Measurements from ENCODE around the gene SPART.
"Not testable (repeated sequence)": the region's sequence is repeated elsewhere in the genome, so short reads cannot be mapped to it uniquely, and the experiment has no call there.

Gene SPART

DNA sequence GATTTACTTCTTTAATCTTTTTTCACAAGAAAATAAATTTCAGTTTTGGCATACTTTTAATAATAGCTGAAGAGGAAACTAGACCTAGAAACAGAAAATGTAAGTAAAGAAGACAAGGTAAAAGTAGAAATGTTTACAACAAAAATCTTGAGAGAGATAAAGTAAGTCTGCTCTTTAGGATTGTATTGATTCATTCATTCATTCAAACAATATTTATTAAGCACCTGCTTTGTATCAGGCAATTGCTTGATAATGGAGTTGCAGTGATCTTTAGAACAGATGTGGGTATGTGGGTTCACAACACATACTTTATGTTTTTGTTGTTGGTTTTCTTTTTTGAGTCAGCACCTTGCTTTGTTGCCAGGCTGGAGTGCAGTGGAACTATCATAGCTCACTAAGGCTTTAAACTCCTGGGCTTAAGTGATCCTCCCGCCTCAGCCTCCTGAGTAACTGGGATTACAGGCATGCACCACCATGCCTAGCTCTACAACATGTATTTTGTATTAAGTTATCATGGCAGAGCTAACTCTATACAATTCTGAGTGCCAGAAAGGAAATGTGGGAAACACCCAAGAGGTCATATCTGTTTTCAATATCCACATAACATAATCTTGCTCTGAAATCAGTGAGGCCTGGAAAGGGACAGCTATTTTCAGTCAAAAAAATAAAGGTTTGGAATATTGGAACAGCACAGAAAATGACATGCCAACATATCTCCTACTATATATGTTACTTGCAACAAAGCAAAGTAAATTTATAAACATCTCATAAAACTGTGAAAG lies 8.8 kb upstream of the SPART start:
- DNase-seq (ENCODE audit: low spot score) = no peak

DNA sequence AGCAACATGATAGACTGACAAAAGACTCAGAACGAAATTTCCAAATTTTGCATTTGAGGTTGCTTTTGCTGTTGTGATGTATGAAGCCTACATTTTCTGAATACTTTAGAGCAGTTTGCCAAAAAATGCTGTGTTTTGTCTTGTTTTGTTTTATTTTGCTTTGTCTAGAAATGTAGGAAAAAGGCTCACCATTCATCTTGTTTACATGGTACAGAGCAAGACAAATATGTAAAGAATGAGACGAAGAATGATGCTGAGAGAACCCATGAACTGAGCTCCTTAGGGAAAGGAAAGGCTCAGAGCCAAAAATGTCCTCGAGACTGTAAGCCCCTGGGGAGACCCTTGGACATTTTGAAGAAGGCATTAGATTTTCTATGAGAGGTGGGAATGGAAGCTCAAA lies 6.8 kb upstream of the SPART start:
- no peak for DNase-seq (ENCODE audit: low spot score)

DNA sequence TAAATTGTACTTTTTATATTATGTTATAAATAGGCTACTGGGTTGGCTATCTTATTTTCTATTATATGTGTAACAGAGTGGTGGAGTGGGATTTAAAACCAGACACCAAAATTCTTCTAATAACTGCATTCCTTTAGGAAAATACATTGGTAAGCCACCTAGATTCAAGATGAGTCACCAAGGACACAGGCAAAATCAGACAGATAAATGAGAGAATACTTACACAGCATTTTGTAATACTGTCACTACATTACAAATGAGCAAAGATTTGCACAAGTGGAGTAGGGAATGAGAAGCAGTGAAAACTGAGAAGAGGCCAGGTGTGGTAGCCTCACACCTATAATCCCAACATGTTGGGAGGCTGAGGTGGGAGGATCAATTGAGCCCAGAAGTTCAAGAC lies 6.2 kb upstream of the SPART start:
- no peak for DNase-seq (ENCODE audit: low spot score)

DNA sequence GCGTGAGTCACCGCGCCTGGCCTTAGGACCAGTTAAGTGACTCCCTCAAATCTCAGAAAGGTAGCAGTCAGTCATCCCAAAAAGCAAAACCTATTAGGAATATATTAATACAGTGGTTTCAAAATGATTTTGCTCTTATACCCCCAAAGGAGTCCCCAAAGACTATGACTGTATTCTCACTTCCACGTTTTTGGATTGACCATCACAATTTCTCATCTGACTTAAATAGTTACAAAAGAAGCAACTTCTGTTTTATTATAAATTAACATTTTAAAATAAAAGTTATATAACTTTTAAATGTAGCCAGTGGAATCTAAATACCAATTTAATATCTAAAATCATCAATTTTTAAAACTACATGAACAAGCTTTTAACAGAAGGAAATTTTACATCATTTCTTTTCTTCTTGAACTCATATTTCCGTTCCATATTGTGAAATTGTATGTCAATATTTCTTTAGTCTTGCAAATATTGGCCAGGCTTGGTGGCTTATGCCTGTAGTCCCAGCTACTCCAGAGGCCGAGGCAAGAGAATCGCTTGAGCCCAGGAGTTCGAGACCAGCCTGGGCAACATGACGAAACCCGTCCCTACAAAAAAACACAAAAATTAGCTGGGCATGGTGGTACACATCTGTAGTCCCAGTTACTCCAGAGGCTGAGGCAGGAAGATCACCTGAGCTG lies 1.5 kb upstream of the SPART start:
- DNase-seq (ENCODE audit: low spot score) = no peak

DNA sequence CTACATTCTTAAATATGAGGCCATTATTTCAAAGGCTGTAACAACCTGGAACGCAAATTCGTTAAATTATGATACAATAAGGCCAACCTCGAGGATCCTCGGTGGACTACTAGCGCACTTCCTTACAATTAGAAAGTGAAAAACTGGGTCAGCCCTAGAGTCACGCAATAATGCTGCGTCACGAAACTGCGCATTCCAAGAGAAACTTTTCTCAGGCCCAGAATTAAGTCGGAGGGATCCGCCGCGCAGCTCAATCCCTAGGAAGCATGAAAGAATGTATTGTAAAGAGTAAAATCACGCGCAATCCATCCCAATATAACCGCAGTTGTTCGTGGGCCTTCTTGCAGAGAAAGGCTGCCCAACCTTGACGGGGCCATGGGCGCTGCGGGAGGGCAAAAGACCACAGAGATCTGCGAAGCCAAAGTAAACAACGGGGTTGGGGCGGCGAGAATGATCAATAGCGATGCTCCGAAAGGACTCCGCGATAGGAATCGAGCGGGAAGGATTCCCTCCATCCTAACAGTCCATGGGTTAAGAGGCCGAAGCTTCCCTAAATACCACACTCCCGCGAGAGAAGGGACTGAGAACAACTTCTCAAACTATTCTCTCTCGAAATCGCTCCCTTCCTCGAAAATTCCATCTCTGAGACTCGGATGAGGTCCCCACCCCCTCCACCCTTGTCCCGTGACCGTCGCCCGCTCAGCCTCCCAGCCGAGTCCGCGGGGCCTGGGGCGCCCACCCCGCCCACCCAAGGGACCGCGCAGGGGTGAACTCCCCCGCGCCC lies 564 bp downstream of the SPART start:
- DNase-seq (ENCODE audit: low spot score) = no peak

DNA sequence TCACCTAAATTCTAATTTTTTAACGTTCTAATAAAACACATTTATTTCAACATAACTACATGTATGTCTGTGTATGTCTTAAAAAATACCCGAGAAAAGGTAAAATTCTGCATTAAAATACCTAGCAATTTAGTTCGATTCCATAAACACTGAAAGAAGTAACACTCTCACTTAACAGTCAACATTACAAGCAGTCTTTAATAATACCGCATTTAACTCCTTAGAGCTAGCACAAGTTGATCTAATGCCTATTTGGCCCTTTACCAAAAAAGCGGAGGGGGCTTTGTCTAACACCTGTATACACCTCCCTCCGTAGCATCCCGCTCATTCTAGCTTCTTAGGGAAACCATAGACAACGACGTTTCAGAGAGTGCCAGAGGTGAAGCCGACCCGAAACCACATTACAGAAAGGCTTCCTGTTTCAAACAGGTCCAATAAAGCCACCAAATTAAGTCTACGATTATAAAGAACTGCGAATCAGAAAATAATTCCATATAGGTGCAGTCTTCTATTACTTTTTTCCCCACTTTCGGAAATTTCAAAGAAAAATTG lies 1.2 kb downstream of the SPART start:
- DNase-seq (ENCODE audit: low spot score) = no peak

DNA sequence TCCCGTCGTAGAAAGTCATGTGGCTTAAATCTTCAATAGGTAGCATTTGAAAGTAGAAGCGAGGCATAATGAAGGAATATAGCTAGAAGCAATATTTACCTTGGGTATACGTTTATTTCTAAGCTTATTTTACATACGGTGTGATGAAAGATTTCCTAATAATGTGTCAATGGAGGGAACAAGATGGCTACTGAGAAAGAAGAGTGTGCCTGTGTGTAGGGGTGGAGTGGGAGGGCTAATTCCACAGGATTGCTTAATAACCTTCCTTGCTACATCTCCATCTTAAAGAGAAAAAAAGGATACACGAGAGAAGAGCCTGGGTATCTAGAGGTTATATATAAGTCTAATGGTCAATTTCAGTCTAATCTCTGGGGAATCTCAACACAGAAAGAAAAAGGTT lies 2.0 kb downstream of the SPART start:
- DNase-seq (ENCODE audit: low spot score) = no peak

DNA sequence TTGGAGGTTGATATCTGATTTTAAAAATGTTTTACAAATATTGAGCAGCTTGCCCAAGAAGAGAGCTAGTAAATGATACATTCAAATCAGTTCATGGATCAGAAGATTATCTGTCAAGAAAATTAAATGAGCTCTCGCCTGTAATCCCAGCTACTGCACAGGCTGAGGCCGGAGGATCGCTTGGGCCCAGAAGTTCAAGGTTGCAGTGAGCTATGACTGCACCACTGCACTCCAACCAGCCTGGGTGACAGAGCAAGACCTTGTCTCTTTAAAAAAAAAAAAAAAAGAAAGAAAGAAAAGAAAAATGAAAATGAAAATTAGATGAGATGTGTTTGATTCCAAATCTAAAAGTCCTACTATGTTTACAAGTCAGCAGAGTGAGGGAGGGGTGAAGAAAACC lies 2.4 kb downstream of the SPART start:
- no peak for DNase-seq (ENCODE audit: low spot score)

DNA sequence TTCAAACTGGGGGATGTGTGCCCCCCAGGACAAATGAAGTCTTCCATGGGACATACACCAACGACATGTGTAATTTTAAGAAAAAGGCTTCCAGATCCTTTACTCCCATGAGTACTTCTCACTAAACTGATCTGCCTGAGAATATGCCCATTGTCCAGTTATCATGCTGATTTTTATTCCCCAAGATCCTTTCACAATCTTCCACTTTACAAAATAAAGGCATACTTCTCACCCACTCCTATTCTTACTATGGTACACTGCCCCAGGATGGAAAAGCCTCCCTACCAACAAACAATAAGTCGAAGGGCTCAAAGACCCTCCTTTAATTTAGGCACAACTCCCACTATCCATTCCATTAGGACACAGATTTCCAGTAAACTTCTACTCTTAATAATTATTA lies 3.5 kb downstream of the SPART start:
- no peak for DNase-seq (ENCODE audit: low spot score)

DNA sequence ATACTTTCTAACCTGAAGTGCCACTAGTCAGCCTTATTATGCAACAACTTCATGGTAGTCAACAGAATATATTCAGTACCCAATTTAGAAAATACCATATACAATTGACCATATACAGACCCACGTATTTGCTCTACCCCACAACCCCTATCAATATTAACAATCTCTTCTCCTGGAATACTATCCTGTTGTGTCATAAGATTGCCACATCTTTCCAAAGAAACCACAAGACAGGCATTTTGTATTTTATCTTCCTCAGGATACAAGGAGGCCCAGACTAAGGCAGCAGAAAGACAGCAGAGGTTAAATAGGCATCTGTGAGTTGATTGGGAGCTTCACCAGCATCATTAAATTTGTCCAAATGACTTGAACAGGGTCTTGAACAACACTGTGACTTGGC lies 4.5 kb downstream of the SPART start:
- DNase-seq (ENCODE audit: low spot score) = no peak

DNA sequence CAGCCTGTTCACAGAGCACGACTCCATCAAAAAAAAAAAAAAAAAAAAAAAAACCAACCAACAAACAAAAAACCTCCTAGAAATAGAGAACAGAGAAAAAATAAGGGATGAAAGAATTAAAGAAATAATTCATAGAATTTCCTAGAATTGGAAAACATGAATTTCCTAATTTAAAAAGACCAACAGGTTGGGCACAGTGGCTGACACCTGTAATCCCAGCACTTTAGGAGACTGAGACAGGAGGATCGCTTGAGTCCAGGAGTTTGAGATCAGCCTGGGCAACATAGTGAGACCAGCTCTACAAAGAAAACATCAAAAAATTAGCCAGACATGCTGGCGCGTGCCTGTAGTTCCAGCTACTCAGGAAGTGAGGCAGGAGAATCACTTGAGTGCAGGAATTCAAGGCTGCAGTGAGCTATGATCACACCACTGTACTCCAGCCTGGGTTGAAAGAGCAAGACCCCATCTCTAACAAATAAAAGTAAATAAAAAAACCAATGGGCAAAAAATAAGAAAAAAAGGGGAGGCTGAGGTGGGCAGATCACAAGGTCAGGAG lies 6.5 kb downstream of the SPART start:
- DNase-seq (ENCODE audit: low spot score) = no peak

DNA sequence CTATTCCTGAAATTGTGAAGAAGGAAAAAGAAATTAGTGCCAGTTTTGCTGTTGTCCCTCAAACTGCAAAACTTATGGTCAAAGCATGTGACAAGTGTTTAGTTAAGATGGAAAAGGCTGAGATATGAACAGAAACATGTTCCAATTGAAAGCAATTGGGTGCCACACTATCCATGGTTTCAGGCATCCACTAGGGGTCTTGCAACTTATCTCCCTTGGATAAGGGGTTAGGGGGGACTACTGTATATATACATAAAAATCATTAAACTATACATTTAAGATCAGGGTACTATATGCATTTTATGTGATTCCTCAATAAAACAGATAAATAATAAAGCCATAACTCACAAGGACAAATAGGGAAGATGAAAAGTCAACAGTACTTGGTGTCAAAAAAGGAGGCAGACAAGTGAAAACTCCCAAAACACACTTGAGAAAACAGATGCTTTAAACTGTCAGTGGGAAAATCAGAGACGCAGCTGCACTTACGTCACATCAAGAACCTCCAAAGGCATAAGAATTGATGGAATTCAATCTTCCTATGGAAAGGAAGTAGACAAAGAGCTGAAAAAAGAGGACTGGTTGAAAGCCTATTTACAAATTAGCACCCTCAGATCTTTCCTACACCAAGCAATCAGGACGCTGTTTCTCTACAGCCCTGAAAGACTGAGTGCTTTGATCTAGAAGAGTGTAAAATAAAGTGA lies 8.1 kb downstream of the SPART start:
- no peak for DNase-seq (ENCODE audit: low spot score)

DNA sequence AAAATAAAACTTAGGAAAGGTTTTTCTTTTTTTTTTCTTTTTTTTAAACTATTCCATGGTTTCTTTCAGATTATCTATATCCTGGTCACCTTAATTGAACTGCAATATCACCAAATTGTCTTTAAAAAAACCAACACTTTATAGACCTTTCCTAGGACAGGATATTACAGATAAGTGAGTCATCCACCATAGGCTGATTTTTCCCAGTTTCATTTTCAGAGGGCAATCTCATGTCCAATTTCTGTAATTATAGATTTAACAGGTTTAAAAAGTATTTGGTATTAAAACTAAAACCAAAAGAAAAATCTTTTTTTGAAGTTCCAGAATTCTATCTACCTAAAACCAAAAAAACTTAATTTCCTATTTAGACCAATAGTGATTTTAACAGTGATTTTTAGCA lies 13.2 kb downstream of the SPART start:
- no peak for DNase-seq (ENCODE audit: low spot score)

DNA sequence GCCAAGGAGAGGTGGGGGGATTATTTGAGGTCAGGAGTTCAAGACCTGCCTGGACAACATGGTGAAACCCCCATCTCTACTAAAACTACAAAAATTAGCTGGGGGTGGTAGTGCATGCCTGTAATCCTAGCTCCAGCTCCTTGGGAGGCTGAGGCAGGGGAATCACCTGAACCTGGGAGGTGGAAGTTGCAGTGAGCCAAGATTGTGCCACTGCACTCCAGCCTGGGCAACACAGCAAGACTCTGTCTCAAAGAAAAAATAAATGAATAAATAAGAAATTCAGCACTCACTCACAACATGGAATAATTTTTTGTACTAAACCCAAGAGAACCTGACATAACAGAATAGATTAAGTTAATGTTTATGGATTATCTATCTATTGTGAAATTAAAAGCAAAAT lies 13.9 kb downstream of the SPART start:
- DNase-seq (ENCODE audit: low spot score) = not testable (repeated sequence)

DNA sequence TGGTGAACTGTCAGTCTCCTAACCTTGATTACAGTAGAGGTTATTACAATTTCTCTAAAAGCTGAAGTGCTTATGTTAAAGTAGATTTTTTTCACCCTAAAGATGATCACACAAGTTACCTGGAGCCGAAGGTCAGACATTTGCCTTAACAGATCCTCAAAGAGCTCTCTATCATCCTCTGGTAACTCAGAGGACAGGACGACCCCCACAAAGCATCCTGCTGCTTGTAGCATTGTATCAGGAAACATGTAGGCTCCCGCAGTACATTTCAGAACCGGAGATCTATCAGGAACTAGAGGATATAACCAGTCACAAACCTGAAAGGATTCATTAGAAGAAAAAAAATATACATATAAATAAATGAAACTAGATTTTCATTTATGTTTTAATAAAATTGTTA lies 14.9 kb downstream of the SPART start:
- no peak for DNase-seq (ENCODE audit: low spot score)

DNA sequence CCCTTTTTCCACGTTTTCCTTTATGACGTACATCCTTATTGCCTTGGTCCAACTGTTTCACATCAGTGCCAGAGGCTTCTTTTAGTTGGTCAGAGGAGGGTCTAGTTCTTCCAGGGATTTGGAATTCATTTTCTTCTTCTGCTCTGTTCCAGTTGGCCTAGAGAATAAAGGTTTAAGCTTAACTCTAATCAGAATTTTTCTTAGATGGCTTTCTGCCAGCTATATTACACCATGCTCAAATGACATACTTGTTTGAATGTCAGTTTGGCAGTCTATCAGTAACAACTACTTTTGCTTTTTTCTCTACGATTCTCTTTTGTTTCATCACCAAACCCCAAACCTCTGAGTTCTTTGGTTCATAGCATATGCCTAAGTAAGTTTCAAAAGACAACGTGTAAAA lies 16.8 kb downstream of the SPART start:
- DNase-seq (ENCODE audit: low spot score) = no peak

DNA sequence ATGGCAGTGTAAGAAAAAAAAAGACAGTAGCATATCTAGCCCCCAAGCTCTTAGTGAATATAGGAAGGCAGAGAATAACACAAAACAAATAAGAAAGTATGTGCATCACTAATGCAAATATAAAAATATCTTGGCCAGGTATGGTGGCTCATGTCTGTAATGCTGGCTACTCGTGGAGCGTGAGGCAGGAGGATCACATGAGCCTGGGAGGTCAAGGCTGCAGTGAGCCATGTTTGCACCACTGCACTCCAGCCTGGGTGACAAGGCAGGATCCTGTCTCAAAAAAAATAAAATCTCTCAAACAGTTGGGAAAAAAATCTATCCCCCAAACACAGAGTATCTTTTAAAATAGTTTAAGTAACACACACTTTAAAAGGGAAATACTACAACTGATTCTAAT lies 17.4 kb downstream of the SPART start:
- DNase-seq (ENCODE audit: low spot score) = no peak

DNA sequence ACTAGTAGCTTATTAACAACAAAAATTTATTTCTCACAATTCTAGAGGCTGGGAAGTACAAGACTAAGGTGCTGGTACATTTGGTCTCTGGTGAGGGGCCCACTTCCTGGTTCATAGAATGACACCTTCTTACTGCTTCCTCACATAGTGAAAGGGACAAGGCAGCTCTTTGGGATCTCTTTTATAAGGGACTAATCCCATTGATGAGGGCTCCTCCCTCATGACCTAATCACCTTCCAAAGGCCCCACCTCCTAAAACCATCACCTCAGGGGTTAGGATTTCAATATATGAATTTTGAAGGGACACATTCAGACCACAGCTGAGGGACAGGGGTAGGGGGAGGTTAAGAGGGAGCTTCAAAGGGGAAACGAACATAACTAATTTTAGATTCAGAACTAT lies 20.3 kb downstream of the SPART start:
- no peak for DNase-seq (ENCODE audit: low spot score)

DNA sequence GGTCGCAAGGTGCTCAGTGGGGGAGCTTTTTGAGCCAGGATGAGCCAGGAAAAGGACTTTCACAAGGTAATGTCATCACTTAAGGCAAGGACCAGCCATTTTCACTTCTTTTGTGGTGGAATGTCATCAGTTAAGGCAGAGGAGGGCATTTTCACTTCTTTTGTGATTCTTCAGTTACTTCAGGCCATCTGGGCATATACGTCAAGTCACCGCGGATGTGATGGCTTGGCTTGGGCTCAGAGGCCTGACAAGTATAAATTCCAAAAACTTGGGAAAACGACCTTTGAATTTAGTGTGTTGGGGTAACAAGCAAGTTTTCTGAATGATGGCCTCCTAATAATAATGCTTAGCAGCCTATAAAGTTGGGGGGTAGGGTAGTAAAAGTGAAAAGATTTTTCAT lies 21.3 kb downstream of the SPART start:
- not testable (repeated sequence) for DNase-seq (ENCODE audit: low spot score)

DNA sequence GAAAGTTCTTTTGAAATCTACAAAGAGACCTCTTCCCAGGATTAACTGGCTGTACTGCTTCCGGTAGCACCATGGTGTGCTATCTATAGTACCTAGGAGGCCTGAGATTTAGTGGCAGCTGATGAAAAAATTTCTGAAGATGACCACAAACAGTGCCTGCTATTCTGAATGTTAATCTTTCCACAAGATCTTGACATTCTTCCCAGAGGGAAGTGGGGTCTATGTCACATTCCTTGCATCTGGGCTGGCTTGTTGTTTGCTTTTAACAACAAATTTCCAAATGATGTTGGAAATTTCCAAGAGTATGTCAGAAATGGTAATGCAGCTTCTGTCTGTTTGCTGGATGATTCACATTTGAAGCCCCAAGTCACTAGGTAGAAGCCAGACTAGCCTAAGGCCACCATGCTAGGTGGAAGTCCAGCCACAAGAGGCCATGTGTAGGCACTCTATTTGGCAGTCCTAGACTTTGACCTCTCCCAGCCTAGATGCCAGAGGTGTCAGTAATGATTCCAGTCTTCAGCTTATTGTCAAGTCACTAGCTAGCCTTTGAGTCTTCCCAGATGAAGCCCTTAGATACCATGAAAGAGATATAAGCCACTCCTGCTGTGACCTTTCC lies 22.1 kb downstream of the SPART start:
- no peak for DNase-seq (ENCODE audit: low spot score)

DNA sequence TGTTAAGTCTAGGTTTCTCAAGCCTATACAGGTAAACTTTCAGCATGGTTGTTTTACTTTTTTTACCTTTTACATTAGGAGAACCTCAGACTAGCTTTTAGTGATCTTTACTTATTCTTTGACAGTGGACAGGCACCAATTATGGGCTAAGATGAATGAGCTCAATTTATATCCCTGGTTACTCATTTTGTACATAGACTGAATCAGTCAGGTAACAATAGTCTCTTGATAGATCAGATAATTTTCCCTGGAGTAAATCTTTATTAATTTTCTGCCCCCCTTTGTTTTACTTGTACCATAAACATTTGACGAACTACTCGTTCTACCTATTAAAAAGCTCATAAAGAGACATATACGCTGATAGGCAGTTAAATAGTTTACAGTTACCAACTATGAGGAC lies 22.8 kb downstream of the SPART start:
- DNase-seq (ENCODE audit: low spot score) = no peak

Measured in NAMALWA (cell line).